ENCODE results near the gene LY6G6F. TPM values are rescaled to one million over a fixed set of nuclear protein-coding genes. Genes with fewer than 3 reads are reported as not detected.

LY6G6F gene
- total RNA-seq, 2 donors from 2014 or later: not detected

DNA sequence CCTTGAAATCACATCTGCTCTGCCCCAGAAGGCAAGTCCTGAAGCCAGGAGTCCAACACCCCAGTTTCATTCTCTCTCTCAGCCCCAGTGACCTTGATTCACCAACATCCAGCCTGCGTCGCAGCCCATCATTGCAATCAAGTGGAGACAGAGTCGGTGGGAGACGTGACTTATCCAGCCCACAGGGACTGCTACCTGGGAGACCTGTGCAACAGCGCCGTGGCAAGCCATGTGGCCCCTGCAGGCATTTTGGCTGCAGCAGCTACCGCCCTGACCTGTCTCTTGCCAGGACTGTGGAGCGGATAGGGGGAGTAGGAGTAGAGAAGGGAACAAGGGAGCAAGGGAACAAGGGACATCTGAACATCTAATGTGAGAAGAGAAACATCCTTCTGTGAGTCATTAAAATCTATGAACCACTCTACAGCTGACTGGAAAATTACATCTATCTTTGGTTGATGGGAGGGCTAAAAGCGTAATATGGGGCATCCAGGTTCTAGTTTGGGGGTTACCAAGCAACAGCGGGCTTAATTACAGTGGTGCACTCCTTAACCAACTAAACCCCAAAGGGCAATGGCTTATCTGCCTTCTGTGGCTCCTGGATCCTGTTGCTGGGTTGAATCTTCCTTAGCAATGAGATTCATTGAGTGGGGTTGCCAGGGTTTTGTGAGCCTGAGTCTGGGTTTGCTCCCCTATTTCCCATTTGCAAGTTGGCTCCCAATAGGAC, 11.0 kb downstream of the LY6G6F start:
- H3K27me3 ChIP-seq: no peaks in the 10 kb centered on the region
- H3K36me3 ChIP-seq: no peaks in the 10 kb centered on the region
- H3K4me1 ChIP-seq: no peaks in the 10 kb centered on the region
- no peaks in the 10 kb centered on the region for H3K9me3 ChIP-seq
- no peak overlapping the region for H3K4me3 ChIP-seq
- DNase-seq (ENCODE audit: low spot score): no peak
- H3K27ac ChIP-seq: no peak overlapping the region
- TF ChIP-seq, protein P1, sequence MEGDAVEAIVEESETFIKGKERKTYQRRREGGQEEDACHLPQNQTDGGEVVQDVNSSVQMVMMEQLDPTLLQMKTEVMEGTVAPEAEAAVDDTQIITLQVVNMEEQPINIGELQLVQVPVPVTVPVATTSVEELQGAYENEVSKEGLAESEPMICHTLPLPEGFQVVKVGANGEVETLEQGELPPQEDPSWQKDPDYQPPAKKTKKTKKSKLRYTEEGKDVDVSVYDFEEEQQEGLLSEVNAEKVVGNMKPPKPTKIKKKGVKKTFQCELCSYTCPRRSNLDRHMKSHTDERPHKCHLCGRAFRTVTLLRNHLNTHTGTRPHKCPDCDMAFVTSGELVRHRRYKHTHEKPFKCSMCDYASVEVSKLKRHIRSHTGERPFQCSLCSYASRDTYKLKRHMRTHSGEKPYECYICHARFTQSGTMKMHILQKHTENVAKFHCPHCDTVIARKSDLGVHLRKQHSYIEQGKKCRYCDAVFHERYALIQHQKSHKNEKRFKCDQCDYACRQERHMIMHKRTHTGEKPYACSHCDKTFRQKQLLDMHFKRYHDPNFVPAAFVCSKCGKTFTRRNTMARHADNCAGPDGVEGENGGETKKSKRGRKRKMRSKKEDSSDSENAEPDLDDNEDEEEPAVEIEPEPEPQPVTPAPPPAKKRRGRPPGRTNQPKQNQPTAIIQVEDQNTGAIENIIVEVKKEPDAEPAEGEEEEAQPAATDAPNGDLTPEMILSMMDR (IDR thresholded peaks at IDR 0.05): no peak

DNA sequence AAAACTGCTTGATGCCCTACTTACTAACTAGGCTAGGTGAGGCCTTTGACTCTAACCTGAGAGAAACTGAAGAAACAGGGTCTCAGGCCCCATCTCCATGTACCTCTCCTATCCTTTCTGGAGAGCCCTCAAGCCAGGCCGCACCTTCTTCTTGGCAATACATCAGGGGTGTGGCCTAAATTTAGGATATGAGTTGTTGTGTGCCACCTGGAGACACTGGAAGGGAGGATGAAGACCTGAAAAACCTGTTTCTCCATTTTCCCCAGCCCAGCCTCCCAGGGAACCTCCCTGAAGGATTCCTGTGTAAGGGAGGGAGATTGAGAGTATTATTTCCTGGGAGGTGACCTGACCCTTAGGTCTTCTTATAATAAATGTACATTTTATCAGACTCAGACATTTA, 11.6 kb downstream of the LY6G6F start:
- H3K36me3 ChIP-seq: no peaks in the 10 kb centered on the region
- TF ChIP-seq, protein P1 (IDR thresholded peaks at IDR 0.05): no peak
- no peak overlapping the region for H3K4me3 ChIP-seq
- H3K9me3 ChIP-seq: no peaks in the 10 kb centered on the region
- no peak for DNase-seq (ENCODE audit: low spot score)
- no peaks in the 10 kb centered on the region for H3K27me3 ChIP-seq
- no peak overlapping the region for H3K27ac ChIP-seq
- no peaks in the 10 kb centered on the region for H3K4me1 ChIP-seq

- H3K4me3 ChIP-seq: no peak overlapping the region
- no peaks in the 10 kb centered on the region for H3K9me3 ChIP-seq
- no peak for DNase-seq (ENCODE audit: low spot score)
- no peaks in the 10 kb centered on the region for H3K27me3 ChIP-seq
- H3K36me3 ChIP-seq: no peaks in the 10 kb centered on the region
- H3K4me1 ChIP-seq: no peaks in the 10 kb centered on the region
- no peak overlapping the region for H3K27ac ChIP-seq
- TF ChIP-seq, protein P1 (IDR thresholded peaks at IDR 0.05): no peak
These were observed 12.3 kb downstream of the LY6G6F start for GRCh38 chr6:31719001-31719400.

GRCh38 chr6:31720196-31720770, 13.6 kb downstream of the LY6G6F start:
- no peaks in the 10 kb centered on the region for H3K9me3 ChIP-seq
- H3K4me1 ChIP-seq: no peaks in the 10 kb centered on the region

DNA sequence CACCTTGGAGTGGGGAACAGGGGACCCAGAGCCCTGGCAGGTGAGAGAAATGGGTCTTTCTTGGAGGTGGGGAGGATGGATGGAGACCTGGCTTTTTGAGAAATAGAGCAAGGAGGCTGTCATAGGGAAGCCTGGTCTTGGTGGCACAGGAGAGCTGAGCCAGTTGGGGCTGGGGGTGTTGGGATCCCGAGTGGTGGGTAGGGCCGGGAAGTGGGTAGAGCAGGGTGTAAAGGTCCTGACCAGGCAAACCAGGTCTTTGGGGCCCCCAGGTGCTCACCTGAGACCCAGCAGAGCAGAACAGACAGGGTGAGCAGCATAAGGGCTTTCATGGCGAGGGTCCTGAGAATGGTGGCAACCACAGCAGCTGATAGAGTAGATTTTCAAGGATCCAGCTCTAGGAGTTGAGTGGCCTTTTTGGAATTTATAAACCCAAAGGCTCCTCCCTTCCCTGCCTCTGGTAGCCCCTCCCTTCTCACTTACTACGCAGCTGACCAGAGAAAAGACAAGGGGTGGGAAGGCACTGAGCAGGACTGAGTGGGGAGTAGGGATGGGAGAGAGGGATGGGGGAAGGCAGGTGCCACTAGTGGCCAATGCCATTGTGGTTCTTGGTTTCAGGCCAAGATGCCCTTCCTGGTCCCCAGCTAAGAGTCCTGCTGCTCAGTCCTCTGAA, 14.8 kb downstream of the LY6G6F start, which contains the start of gene LY6G6C:
Gene LY6G6C, minus strand, starts transcription at position 396 of the 670 bp plus-strand sequence. Its CDS starts 67 bp downstream, at position 329.
- H3K4me1 ChIP-seq: peaks cover 0 to 5% of the 10 kb centered on the region in 2 donors
- no peaks in the 10 kb centered on the region for H3K9me3 ChIP-seq
- no peak for DNase-seq (ENCODE audit: low spot score)
- H3K27me3 ChIP-seq: no peaks in the 10 kb centered on the region
- TF ChIP-seq, protein P1 (IDR thresholded peaks at IDR 0.05): no peak
- H3K4me3 ChIP-seq: no peak within 1 kb of the TSS
- no peak within 1 kb of the TSS for H3K27ac ChIP-seq
- peaks cover 6% of the 10 kb centered on the region for H3K36me3 ChIP-seq

More at GRCh38 chr6:31720196-31720770, 13.6 kb downstream of the LY6G6F start:
- no peak overlapping the region for H3K4me3 ChIP-seq
- no peak overlapping the region for H3K27ac ChIP-seq
- TF ChIP-seq, protein P1 (IDR thresholded peaks at IDR 0.05): no peak
- H3K27me3 ChIP-seq: no peaks in the 10 kb centered on the region
- DNase-seq (ENCODE audit: low spot score): no peak
- H3K36me3 ChIP-seq: no peaks in the 10 kb centered on the region

Measured in right atrium auricular region (tissue), 2 donors.